GM12872 (cell line): ENCODE measurements around the gene AFF3.

Experiments used
- CTCF ChIP-seq: IDR thresholded peaks from 3 replicates; pipeline ENCODE4 v1.5.1; 2011; ENCODE audit warnings: low read depth, mild to moderate bottlenecking, low read length, moderate library complexity; ENCODE audit not compliant: insufficient read depth

Gene AFF3

GRCh38 chr2:99867770-99868169, 274.6 kb downstream of the AFF3 start:
- TF ChIP-seq CTCF = no peak

DNA sequence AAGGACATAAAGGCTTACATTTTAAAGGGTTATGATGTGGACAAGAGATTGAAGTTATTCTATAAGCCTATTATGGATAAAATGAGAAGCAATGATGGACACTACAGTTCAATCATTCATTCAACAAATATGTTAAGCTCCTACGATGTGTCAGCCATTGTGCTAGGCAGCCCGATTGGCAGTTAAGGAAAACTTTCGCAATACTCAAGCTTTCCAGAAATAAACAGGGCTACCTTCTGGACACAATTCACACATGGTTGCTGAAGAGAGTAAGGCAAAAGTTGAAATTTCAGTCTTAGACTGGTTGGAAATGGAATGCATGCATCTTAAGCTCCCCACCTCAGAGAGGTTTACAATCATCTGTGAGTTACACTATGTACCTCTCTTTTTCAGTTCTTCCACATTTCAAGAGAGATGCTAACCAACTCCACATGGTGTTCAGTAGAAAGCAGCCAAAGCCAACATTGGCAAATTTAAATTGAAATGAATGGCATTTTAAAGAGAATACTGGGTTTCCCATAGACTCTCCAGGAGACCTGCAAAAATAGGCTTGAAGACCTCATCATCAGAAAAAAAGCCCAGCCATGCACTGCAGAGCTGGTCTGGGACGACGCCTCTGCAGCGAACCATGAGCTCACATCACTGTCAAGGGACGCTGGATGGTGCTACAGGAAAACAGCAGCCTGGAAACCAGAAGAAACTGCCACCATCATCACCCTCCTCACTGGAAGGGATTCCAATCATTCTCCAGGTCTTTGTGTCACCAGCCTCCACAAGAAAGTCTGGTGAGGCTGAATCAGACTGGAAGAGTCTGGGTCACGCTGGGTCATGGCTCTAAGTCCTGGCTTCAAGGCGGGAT, 276.3 kb downstream of the AFF3 start:
- no peak for TF ChIP-seq CTCF

DNA sequence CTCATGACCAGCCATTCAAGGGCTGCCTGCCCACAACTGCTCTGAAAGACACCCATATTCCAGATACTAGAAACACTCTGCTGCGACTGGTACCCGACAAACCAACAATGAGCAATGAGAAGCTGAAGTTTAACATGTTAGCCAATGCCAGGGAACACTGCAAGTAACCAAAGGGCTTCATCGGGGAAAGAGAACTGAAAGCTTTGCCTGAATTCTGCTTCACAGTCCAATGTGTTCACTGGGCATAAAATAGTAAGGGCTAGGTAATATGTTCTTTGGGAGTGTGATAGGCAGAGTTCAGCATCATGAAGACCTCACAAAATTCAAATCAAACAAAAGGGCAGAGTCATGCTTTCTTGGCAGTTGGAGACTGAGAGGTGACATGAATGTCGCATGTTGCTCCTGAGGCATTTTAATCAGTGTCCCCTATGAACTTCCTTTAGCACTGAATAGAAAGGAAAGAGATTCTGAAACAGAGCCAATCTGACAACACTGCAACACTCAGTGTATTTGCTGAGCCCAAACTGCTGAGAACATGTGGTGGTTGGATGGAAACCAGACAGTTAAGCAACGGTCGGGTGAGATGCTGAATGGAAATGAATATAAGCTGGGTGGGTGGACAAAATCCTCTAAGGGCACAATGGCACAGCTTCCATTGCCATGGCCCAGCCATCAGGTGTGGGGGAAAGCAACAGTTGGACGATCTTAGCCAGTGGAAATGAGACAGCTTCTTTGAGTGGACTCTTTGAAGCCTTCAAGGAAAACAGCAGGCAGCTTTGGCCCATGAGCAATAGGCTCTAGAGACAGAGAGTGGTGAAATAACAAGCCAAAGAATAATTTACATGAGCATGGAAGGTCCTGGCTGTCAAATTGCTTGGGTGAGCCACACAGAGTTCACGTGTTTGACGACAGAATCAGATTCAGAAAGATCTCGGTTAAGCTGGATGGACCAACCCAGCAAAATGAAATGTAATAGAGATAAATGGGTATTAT, 277.5 kb downstream of the AFF3 start:
- no peak for TF ChIP-seq CTCF

GRCh38 chr2:99863903-99864270, 278.5 kb downstream of the AFF3 start:
- no peak for TF ChIP-seq CTCF

- TF ChIP-seq CTCF = no peak
Observed at GRCh38 chr2:99863236-99863902, 279.0 kb downstream of the AFF3 start.

DNA sequence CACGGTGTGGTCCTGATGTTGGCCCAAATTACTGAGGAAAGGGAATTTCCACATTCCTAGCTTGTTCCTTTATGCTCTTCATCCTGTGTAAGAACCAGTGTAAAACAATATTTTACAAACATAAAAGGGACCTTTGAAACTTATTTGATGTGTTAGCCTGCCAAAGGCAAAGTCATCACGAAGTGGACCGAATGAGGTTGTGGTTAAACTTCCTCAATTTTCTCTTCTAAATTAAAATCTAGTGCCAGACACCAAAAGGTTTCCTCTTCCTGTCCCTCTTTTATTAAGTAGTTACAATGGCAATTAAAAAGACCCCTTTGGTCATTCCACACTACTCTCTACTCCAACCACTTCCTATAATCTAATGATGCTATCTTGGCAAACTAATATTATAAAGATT, 279.8 kb downstream of the AFF3 start:
- TF ChIP-seq CTCF = no peak

GRCh38 chr2:99861376-99861760, 281.0 kb downstream of the AFF3 start:
- TF ChIP-seq CTCF = no peak
